HFF-Myc (cell line): ENCODE results near the gene MADD.

Experiments used
- DNase-seq: peaks from one replicate; pipeline ENCODE4 v3.0.0-alpha.2; 2011; ENCODE audit warnings: low read depth; ENCODE audit errors: extremely low read depth
- H3K4me3 ChIP-seq: replicated peaks from 2 replicates; pipeline ENCODE4 v1.5.1; 2011; ENCODE audit warnings: low read depth, mild to moderate bottlenecking, control low read depth, low read length
- CTCF ChIP-seq: IDR thresholded peaks from 2 replicates; pipeline ENCODE4 v1.5.1; 2012; ENCODE audit warnings: mild to moderate bottlenecking, low read depth, low read length, control low read depth; ENCODE audit errors: missing control alignments

Gene MADD

GRCh38 chr11:47375546-47376085 lies 105.7 kb downstream of the MADD start:
- no peak for TF ChIP-seq CTCF
- no peak overlapping the region for H3K4me3 ChIP-seq
- no peak for DNase-seq

- no peak for DNase-seq
- H3K4me3 ChIP-seq = no peak overlapping the region
- no peak for TF ChIP-seq CTCF
These were observed 106.2 kb downstream of the MADD start for GRCh38 chr11:47376107-47376524.

- no peak overlapping the region for H3K4me3 ChIP-seq
- TF ChIP-seq CTCF = no peak
- no peak for DNase-seq
These were observed 106.8 kb downstream of the MADD start for GRCh38 chr11:47376525-47377371.

- no peak overlapping the region for H3K4me3 ChIP-seq
- no peak for DNase-seq
- TF ChIP-seq CTCF = no peak
These were observed 107.7 kb downstream of the MADD start for GRCh38 chr11:47377571-47378009.

- no peak for TF ChIP-seq CTCF
These were observed 108.3 kb downstream of the MADD start, which contains the start of gene SPI1 for GRCh38 chr11:47378010-47378835. TSS of gene SPI1 (minus strand) at chr11:47378547. CDS start at chr11:47378353, 194 bp downstream.

GRCh38 chr11:47378836-47379170 lies 108.9 kb downstream of the MADD start:
- H3K4me3 ChIP-seq = no peak overlapping the region
- no peak for TF ChIP-seq CTCF
- no peak for DNase-seq

More at GRCh38 chr11:47378010-47378835, 108.3 kb downstream of the MADD start, which contains the start of gene SPI1:
- no peak within 1 kb of the TSS for H3K4me3 ChIP-seq
- no peak for DNase-seq
